A549 treated with Mapracorat at 1 μM for 4 hours (cell line): Measurements from ENCODE around the gene GON4L. TPM values are rescaled to one million over a fixed set of nuclear protein-coding genes. Genes with fewer than 3 reads are reported as not detected.

Source experiments
- total RNA-seq: library from RNA; stranded (reverse); fragments of 200-300 nt; extraction: Qiagen RNA extraction; gene quantifications from 5 replicates; pipeline ENCODE4 v1.2.3, GENCODE V29; 2022

GON4L gene, protein sequence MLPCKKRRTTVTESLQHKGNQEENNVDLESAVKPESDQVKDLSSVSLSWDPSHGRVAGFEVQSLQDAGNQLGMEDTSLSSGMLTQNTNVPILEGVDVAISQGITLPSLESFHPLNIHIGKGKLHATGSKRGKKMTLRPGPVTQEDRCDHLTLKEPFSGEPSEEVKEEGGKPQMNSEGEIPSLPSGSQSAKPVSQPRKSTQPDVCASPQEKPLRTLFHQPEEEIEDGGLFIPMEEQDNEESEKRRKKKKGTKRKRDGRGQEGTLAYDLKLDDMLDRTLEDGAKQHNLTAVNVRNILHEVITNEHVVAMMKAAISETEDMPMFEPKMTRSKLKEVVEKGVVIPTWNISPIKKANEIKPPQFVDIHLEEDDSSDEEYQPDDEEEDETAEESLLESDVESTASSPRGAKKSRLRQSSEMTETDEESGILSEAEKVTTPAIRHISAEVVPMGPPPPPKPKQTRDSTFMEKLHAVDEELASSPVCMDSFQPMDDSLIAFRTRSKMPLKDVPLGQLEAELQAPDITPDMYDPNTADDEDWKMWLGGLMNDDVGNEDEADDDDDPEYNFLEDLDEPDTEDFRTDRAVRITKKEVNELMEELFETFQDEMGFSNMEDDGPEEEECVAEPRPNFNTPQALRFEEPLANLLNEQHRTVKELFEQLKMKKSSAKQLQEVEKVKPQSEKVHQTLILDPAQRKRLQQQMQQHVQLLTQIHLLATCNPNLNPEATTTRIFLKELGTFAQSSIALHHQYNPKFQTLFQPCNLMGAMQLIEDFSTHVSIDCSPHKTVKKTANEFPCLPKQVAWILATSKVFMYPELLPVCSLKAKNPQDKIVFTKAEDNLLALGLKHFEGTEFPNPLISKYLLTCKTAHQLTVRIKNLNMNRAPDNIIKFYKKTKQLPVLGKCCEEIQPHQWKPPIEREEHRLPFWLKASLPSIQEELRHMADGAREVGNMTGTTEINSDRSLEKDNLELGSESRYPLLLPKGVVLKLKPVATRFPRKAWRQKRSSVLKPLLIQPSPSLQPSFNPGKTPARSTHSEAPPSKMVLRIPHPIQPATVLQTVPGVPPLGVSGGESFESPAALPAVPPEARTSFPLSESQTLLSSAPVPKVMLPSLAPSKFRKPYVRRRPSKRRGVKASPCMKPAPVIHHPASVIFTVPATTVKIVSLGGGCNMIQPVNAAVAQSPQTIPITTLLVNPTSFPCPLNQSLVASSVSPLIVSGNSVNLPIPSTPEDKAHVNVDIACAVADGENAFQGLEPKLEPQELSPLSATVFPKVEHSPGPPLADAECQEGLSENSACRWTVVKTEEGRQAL (N-terminal part only)
- total RNA-seq, result 12.2 to 14.0 TPM (median 13.5 TPM) in 5 replicates

DNA sequence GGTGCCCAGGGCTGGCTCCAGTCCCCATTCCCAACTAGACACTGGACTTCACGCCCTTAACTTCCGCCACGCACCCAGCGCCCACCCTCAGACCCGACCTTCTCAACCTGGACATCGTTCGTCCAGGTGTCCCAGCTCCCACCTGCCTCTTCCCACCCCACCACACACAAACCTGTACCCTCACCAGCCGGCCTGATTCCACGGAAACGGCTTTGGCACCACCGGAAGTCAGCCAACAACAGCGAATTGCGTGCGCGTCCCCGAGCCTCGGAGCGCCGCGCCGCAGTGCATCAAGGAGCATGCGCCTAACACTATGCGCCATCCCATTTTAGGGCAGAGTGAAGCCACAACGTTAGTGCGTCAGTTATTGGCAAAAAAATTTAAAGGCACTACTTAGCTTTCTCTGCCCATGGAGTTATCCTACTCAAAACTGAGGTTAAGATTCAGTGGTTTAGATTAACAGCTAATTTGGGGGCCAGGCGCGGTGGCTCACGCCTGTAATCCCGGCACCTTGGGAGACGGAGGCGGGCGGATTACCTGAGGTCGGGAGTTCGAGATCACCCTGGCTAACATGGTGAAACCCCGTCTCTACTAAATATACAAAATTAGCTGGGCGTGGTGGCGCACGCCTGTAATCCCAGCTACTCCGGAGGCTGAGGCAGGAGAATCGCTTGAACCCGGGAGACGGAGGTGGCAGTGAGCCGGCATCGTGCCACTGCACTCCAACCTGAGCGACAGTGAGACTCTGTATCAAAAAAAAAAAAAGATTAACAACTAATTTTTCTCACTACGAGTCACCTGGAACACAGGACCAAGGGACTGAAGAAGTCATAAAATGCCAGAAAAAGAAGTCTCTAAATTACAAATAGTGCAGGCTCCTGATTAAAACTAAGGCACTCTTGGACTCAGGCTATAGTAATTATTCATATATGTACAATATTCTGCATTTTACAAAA, at the start of gene GON4L:
TSS of gene GON4L (minus strand) at position 240 of the 956 bp plus-strand sequence. CDS start 3,434 bp downstream, outside the sequence.

DNA sequence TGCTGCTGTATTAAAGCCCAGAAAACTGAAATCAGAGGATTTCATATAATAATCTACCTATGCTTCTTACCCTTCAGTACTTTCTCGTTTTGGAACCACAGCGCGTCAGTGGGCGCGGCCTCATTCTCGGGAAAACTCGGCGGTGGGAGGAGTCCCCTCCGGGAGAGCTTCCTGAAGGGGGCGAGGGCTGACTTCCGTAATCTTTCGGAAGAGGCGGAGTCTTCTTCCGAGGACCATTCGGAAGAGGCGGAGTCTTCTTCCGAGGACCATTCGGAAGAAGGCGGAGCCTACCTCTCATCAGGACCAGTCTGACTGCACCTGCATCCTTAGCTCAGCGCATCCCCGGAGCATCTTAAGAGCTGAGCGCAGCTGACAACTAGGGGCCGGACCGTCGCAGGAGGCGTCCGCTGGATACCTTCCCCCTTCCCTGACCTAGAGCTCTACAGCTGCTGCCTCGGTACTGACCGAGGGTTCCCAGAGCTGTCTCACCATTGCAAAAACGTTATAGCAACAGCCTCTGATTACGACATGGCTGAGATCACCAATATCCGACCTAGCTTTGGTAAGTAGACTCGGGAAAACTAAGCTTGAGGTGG, 2.3 kb upstream of the GON4L start, which contains the start of gene SYT11:
TSS of gene SYT11 (plus strand) at position 334 of the 596 bp plus-strand sequence. CDS start at position 529, 195 bp downstream.

Other genes starting within 250 kb of the GON4L start
- gene MSTO1, start 247.0 kb downstream of the GON4L start, total RNA-seq, result 37.4 to 44.1 TPM (median 40.7 TPM) in 5 replicates
- gene YY1AP1, start 168.4 kb downstream of the GON4L start, total RNA-seq, result 42.0 to 48.1 TPM (median 44.1 TPM) in 5 replicates
- 111 to 152 TPM (median 116 TPM) in 5 replicates for gene DAP3, start 168.1 kb downstream of the GON4L start, total RNA-seq
- gene SYT11, start 2.4 kb upstream of the GON4L start, total RNA-seq, result 0.94 to 1.5 TPM (median 1.2 TPM) in 5 replicates
- gene RIT1, start 54.1 kb upstream of the GON4L start, total RNA-seq, result 19.9 to 23.6 TPM (median 20.5 TPM) in 5 replicates
- gene KHDC4, start 77.2 kb upstream of the GON4L start, total RNA-seq, result 15.7 to 25.6 TPM (median 24.0 TPM) in 5 replicates
- not detected in 5 replicates for gene RXFP4, start 84.4 kb upstream of the GON4L start, total RNA-seq
- 33.4 to 39.1 TPM (median 36.2 TPM) in 5 replicates for gene ARHGEF2, start 121.3 kb upstream of the GON4L start, total RNA-seq
- 250 to 268 TPM (median 263 TPM) in 5 replicates for gene SSR2, start 163.7 kb upstream of the GON4L start, total RNA-seq
- 32.9 to 41.6 TPM (median 39.7 TPM) in 5 replicates for gene UBQLN4, start 196.6 kb upstream of the GON4L start, total RNA-seq
- gene LAMTOR2, start 197.6 kb upstream of the GON4L start, total RNA-seq, result 152 to 169 TPM (median 157 TPM) in 5 replicates
- gene RAB25, start 203.9 kb upstream of the GON4L start, total RNA-seq, result 0.29 TPM in 1 of 5 replicates, not detected in the others
- gene MEX3A, start 225.3 kb upstream of the GON4L start, total RNA-seq, result 1.2 to 2.4 TPM (median 1.6 TPM) in 5 replicates